Forelimb muscle (tissue), 1 donor: ENCODE measurements around the gene NDUFB10. TPM values are rescaled to one million over a fixed set of nuclear protein-coding genes. Genes with fewer than 3 reads are reported as not detected.
A peak's percentile ranks its signal among the peaks of the same experiment; 100 is the strongest.
"Not testable (repeated sequence)": the region's sequence is repeated elsewhere in the genome, so short reads cannot be mapped to it uniquely, and the experiment has no call there.

Experiments
- DNase-seq: peaks from one replicate; pipeline ENCODE4 v3.0.0-alpha.2; 2013; ENCODE audit warnings: low read depth
- polyA plus RNA-seq: library from polyadenylated mRNA; unstranded; fragments of 120-200 nt; gene quantifications from one replicate; pipeline ENCODE4 v1.2.1, GENCODE V29; 2013; ENCODE audit not compliant: insufficient read length

Gene NDUFB10
- polyA plus RNA-seq, 1 donor: 121 TPM

GRCh38 chr16:1946495-1947368, 12.6 kb upstream of the NDUFB10 start:
- DNase-seq: no peak

GRCh38 chr16:1947369-1947670, 12.0 kb upstream of the NDUFB10 start:
- no peak for DNase-seq

DNA sequence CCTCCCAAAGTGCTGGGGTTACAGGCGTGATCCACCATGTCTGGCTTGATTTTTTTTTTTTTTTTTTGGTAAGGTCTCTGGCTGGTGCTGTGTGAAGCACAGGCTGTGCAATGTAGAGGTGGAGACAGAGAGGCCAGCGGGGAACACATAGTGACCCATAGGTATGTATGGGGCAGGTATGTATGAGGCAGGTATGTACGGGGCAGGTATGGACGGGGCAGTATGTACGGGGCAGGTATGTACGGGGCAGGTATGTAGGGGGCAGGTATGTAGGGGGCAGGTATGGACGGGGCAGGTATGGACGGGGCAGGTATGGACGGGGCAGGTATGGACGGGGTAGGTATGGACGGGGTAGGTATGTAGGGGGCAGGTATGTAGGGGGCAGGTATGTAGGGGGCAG, 9.8 kb upstream of the NDUFB10 start:
- DNase-seq: no peak

DNA sequence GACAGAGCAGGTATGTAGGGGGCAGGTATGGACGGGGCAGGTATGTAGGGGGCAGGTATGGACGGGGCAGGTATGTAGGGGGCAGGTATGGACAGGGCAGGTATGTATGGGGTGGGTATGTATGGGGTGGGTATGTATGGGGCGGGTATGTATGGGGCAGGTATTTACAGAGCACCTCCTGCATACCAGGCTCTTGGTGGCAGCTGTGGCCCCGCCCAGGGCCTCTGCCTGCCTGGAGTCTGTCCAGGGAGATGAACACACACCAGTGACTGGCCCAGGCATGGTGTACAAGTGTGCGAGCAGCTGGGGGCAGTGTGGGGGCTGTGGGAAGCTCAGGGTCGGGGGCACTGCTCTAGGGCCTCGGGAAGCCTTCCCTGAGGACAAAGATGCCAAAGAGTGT, 9.3 kb upstream of the NDUFB10 start:
- DNase-seq: no peak

GRCh38 chr16:1950559-1950958, 8.8 kb upstream of the NDUFB10 start:
- DNase-seq: no peak

GRCh38 chr16:1953734-1954133, 5.6 kb upstream of the NDUFB10 start:
- no peak for DNase-seq

GRCh38 chr16:1957434-1958142, 1.8 kb upstream of the NDUFB10 start:
- not testable (repeated sequence) for DNase-seq

DNA sequence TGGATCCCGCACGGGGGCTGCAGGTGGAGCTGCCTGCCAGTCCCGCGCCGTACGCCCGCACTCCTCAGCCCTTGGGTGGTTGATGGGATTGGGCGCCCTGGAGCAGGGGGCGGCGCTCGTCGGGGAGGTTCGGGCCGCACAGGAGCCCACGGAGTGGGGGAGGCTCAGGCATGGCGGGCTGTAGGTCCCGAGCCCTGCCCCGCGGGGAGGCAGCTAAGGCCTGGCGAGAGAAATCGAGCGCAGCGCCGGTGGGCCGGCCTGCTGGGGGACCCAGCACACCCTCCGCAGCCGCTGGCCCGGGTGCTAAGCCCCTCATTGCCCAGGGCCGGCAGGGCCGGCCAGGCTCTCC, 1.2 kb upstream of the NDUFB10 start:
- not testable (repeated sequence) for DNase-seq

DNA sequence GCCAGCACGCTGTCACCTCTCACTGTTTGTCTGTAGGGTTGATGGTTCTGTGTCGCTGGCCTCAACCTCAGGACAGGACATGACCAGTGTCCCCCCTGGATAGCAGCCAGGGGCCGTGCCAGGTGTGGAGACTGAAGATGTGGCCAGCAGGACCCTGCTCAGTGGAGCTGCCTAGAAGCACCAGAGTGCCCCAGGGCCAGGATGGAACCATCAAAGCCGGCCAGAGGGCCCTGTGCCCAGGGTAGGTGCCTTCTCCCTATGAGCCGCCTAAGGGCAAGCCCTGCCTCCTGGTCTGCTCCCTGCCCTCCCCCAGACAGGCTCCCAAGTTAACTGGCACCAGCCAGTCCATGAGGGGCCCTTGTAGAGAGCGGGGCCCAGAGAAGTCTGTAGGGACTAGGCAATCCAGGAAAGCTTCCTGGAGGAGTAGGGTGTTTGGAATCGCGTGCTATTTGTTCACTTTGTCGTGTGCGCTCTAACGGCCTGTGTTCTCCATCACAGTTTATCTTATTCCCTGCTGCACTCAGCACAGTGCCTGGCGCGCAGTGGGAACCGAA, 546 bp upstream of the NDUFB10 start:
- no peak for DNase-seq

GRCh38 chr16:1960665-1961630, 1.6 kb downstream of the NDUFB10 start:
- DNase-seq: no peak

- DNase-seq: no peak
Measured at GRCh38 chr16:1961651-1962067, 2.3 kb downstream of the NDUFB10 start.

- not testable (repeated sequence) for DNase-seq
Measured at GRCh38 chr16:1962161-1963153, 3.1 kb downstream of the NDUFB10 start.

GRCh38 chr16:1963806-1964505, 4.6 kb downstream of the NDUFB10 start:
- no peak for DNase-seq

GRCh38 chr16:1964506-1965395, 5.4 kb downstream of the NDUFB10 start, which contains the start of gene RPS2:
RPS2 (minus strand) TSS chr16:1964826; CDS start chr16:1964625, 201 bp downstream.
- peak; percentile 96 for DNase-seq

DNA sequence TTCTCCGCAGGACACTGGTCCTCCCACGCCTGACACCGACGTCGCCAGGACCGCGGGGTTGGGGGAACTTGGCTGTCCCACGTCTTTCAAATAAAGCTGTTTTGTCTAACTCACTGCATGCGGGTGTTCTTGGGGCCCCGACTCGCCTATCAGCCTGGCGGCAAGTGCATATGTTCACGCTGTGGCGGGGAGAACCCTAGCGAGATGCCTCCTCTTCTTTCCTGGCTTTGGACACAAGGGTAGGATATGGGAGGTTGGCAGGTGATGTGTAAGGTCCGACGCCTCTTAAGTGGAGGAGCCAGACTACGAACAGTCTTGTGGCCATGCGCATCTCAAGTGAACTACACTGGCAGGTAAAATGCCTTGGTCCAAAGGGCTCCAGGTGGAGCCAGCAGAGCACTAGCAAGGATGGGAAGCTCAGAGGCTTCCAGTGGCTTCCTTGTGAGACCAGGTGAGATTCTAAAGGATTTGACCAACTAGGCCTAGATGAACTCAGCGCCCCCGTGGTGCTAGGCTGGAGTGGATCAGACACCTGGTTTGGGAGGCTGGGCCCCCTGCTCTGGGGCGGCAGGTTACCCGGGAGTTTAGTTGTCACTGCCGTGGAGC, 6.2 kb downstream of the NDUFB10 start:
- no peak for DNase-seq

DNA sequence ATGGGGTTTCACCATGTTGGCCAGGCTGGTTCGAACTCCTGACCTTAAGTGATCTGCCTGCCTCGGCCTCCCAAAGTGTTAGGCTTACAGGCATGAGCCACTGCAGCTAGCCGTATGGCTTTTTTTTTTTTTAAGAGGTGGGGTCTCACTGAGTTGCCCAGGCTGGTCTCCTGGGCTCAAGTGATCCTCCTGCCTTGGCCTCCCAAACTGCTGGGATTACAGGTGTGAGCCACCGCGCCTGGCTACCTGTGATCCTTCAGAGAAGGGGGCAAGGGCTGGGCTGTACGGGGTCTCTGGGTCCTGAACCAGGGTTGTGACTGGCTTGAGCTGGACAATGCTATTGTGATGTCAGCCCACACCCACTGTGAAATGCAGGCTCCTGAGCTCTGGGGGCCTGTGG, 7.1 kb downstream of the NDUFB10 start, which contains the start of gene RNF151:
Gene RNF151 (plus strand): TSS at position 397 of the 400 bp plus-strand sequence. CDS start 26 bp downstream, outside the sequence.
- no peak for DNase-seq

DNA sequence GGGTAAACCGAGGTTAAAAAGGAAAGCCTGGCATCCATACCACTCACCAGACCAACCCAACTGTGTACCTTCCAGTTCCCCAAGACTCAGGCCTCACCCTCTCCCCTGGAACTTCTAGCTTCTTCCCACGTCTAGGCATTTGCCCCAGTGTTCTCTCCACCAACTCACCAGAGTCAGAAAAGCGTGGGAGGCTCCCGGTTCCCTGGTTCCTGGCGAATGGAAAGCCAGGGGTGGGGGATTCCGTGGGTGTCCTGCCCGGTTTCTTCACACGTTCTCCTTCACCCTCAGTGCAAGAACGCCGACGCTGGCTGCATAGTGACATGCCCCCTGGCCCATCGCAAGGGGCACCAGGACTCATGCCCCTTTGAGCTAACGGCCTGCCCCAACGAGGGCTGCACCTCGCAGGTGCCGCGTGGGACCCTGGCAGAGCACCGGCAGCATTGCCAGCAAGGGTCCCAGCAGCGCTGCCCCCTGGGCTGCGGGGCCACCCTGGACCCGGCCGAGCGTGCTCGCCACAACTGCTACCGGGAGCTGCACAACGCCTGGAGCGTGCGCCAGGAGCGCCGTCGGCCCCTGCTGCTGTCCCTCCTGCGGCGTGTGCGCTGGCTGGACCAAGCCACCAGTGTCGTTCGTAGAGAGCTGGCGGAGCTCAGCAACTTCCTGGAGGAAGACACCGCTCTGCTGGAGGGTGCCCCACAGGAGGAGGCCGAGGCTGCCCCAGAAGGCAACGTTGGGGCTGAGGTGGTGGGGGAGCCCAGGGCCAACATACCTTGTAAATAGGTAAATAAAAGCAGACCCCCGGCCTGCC, 9.0 kb downstream of the NDUFB10 start:
- no peak for DNase-seq
